ENCODE data around the gene GNE. TPM values are rescaled to one million over a fixed set of nuclear protein-coding genes. Genes with fewer than 3 reads are reported as not detected.
A peak's percentile ranks its signal among the peaks of the same experiment; 100 is the strongest.

GNE gene
- polyA plus RNA-seq, 3 donors: 4.1 to 5.0 (median 4.5) TPM

DNA sequence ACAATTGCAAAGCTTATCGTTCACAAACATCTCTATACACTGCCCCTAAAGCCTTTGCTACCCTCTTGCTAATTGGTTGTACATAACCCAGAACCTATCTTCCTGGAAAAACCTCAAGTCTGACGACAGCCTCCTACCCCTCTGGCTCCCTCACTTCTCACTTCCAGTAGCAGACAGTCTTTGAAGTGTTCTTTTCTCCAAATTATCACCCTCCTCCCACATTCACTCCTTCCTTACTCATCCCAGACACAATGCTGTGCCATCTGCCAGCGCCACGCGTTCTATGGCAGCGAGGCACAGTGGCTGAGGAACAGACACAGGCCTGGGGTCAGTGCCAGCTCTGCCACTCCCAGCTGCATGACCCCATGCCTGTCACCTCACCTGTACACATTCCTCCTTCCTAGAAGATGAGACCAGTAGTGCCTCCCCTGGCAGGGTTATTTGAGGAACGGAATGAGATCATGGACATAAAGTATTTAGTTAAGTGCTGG lies 39.8 kb downstream of the GNE start:
- no peaks in the 10 kb centered on the region for H3K27me3 Mint-ChIP-seq (ENCODE audit: low read depth in 3 of 3)
- Histone ChIP-seq H3K4me2 (replicated peaks; ENCODE audit: extremely low read depth, low read length, poor library complexity, severe bottlenecking) (no peak overlapping the region), H3K27ac (ENCODE audit: low read depth in 1 of 2, low read length in 2 of 2) (peak overlapping the region in 1 of 2 donors; percentile 14), H3K36me3 (replicated peaks in 1 of 2; ENCODE audit: control insufficient read depth in 1 of 2, insufficient read depth in 2 of 2, low read length in 2 of 2) (peaks cover 62 to 98% of the 10 kb centered on the region in 2 donors), H3K79me2 (ENCODE audit: insufficient read depth, low read length) (peaks cover 13% of the 10 kb centered on the region), H3K4me1 (ENCODE audit: control insufficient read depth in 1 of 2, insufficient read depth in 2 of 2, low read length in 2 of 2) (no peaks in the 10 kb centered on the region), H3K9me3 (replicated peaks in 1 of 2; ENCODE audit: control insufficient read depth in 1 of 2, insufficient read depth in 1 of 2, low read length in 2 of 2) (peaks cover 0 to 7% of the 10 kb centered on the region in 2 donors), H3K9ac (ENCODE audit: insufficient read depth, low read length, poor library complexity, severe bottlenecking) (no peak overlapping the region), H2AFZ (ENCODE audit: insufficient read depth, low read depth, low read length, poor library complexity, severe bottlenecking) (no peak overlapping the region), H3K27me3 (ENCODE audit: control insufficient read depth in 2 of 2, insufficient read depth in 2 of 2, low read length in 2 of 2) (no peaks in the 10 kb centered on the region), H3K4me3 (replicated peaks in 1 of 3; ENCODE audit: low read depth in 2 of 3, low read length in 3 of 3) (no peak overlapping the region), H4K20me1 (ENCODE audit: insufficient read depth, low read length) (peaks cover 60% of the 10 kb centered on the region)
- 68% methylated on average over 6 of the region's 7 CpGs for WGBS (ENCODE audit: insufficient coverage)
- no peak for DNase-seq
- H3K27ac Mint-ChIP-seq: peak overlapping the region in 2 of 7 donors; percentile 6 to 56
- peaks cover 0 to 13% (median 3%) of the 10 kb centered on the region in 7 donors for H3K9me3 Mint-ChIP-seq
- peaks cover 2% of the 10 kb centered on the region for H3K4me1 Mint-ChIP-seq
- no peak overlapping the region for H3K4me3 Mint-ChIP-seq
- intact Hi-C loops (cut with micrococcal nuclease): no loop called here
- TF ChIP-seq, protein P1, sequence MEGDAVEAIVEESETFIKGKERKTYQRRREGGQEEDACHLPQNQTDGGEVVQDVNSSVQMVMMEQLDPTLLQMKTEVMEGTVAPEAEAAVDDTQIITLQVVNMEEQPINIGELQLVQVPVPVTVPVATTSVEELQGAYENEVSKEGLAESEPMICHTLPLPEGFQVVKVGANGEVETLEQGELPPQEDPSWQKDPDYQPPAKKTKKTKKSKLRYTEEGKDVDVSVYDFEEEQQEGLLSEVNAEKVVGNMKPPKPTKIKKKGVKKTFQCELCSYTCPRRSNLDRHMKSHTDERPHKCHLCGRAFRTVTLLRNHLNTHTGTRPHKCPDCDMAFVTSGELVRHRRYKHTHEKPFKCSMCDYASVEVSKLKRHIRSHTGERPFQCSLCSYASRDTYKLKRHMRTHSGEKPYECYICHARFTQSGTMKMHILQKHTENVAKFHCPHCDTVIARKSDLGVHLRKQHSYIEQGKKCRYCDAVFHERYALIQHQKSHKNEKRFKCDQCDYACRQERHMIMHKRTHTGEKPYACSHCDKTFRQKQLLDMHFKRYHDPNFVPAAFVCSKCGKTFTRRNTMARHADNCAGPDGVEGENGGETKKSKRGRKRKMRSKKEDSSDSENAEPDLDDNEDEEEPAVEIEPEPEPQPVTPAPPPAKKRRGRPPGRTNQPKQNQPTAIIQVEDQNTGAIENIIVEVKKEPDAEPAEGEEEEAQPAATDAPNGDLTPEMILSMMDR (IDR thresholded peaks at IDR 0.05): no peak
- peaks cover 69 to 89% of the 10 kb centered on the region in 2 donors for H3K36me3 Mint-ChIP-seq

DNA sequence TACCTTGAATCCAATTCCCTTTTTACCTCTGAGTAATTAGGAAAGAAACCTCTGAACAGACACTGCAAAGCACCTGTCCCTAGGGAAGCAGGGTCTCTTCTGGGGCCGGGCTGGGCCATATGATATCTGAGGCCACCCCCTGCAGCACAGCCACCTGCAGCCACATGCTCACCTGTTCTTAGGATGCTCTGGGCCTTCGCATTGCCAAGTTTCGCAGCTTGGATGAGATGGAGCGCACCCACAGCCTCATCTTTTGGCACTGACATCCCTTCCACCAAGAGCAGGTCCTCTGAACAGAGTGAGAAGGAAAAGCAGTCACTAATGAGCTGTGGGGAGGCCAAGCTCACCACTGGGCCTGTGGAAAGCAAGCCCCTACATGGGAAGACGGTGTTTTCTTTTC lies 40.2 kb downstream of the GNE start:
- H3K79me2 ChIP-seq (ENCODE audit: insufficient read depth, low read length): peaks cover 17% of the 10 kb centered on the region
- peaks cover 64% of the 10 kb centered on the region for H4K20me1 ChIP-seq (ENCODE audit: insufficient read depth, low read length)
- no peak overlapping the region for H3K9ac ChIP-seq (ENCODE audit: insufficient read depth, low read length, poor library complexity, severe bottlenecking)
- TF ChIP-seq, protein P1 (IDR thresholded peaks at IDR 0.05): no peak
- Mint-ChIP-seq H3K9me3 (peaks cover 0 to 11% (median 3%) of the 10 kb centered on the region in 7 donors), H3K27ac (peak overlapping the region in 2 of 7 donors; percentile 6 to 23), H3K4me1 (peaks cover 2% of the 10 kb centered on the region), H3K4me3 (no peak overlapping the region), H3K27me3 (ENCODE audit: low read depth in 3 of 3) (peaks cover 0 to 1% (median 0%) of the 10 kb centered on the region in 3 donors), H3K36me3 (peaks cover 69 to 89% of the 10 kb centered on the region in 2 donors)
- no peak overlapping the region for H3K4me3 ChIP-seq (replicated peaks in 1 of 3; ENCODE audit: low read depth in 2 of 3, low read length in 3 of 3)
- WGBS (ENCODE audit: insufficient coverage): 87% methylated on average over 2 of the region's 5 CpGs
- peaks cover 0 to 7% of the 10 kb centered on the region in 2 donors for H3K9me3 ChIP-seq (replicated peaks in 1 of 2; ENCODE audit: control insufficient read depth in 1 of 2, insufficient read depth in 1 of 2, low read length in 2 of 2)
- no peaks in the 10 kb centered on the region for H3K27me3 ChIP-seq (ENCODE audit: control insufficient read depth in 2 of 2, insufficient read depth in 2 of 2, low read length in 2 of 2)
- H3K4me1 ChIP-seq (ENCODE audit: control insufficient read depth in 1 of 2, insufficient read depth in 2 of 2, low read length in 2 of 2): no peaks in the 10 kb centered on the region
- H2AFZ ChIP-seq (ENCODE audit: insufficient read depth, low read depth, low read length, poor library complexity, severe bottlenecking): no peak overlapping the region
- intact Hi-C loops (cut with micrococcal nuclease): no loop called here
- H3K27ac ChIP-seq (ENCODE audit: low read depth in 1 of 2, low read length in 2 of 2): peak overlapping the region in 1 of 2 donors; percentile 14
- H3K36me3 ChIP-seq (replicated peaks in 1 of 2; ENCODE audit: control insufficient read depth in 1 of 2, insufficient read depth in 2 of 2, low read length in 2 of 2): peaks cover 62 to 98% of the 10 kb centered on the region in 2 donors
- DNase-seq: no peak
- H3K4me2 ChIP-seq (replicated peaks; ENCODE audit: extremely low read depth, low read length, poor library complexity, severe bottlenecking): no peak overlapping the region

All from CD14-positive monocyte (primary cell).